ENCODE data around the gene C1orf74. TPM values are rescaled to one million over a fixed set of nuclear protein-coding genes. Genes with fewer than 3 reads are reported as not detected.

The C1orf74 gene
- total RNA-seq, 1 experiment from 2014 or later, result 5.6 TPM

DNA sequence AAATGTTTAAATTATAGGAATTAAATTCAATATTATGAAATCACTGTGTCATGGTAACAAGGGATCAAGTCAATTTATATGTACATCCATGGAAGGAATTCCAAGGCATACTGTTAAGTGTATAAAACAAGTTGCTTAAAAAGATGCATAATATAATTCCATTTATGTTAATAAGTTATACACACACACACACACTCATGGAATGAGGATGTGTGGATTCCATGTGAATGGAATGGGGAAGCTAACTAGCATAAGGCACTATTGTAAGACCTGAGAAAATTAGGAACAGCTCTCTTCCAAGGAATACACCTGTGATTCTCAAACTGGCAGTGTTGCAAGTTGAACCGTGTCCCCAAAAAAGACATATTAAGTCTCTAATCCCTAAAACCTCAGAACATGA lies 46.1 kb downstream of the C1orf74 start:
- POLR2A ChIA-PET, result no interaction called here
- RAD21 ChIA-PET (ENCODE audit: low non-redundant PET in 1 of 2, low total read pairs in 2 of 2, uncharacterized antibody in 2 of 2, unreplicated experiment in 2 of 2), result no interaction called here
- DNase-seq (ENCODE audit: low read depth, low spot score) (no peak), ATAC-seq (no peak)
- intact Hi-C loops (cut with micrococcal nuclease), result no loop called here
- H2AFZ ChIP-seq (ENCODE audit: low read depth, low read length, poor library complexity, severe bottlenecking), result no peak overlapping the region
- no peak overlapping the region for H3K9ac ChIP-seq (ENCODE audit: low read length)
- H3K9me2 ChIP-seq (ENCODE audit: insufficient read depth), result no peaks in the 10 kb centered on the region
- BruUV-seq (replicated peaks), result no TSS peak
- TF ChIP-seq CEBPB (IDR thresholded peaks at IDR 0.05; ENCODE audit: low read depth) (no peak), ZFX (IDR thresholded peaks at IDR 0.05) (no peak), POLR2AphosphoS5 (IDR thresholded peaks at IDR 0.05; ENCODE audit: low read depth, low read length) (no peak), CBX3 (IDR thresholded peaks at IDR 0.05; ENCODE audit: low read depth) (no peak), EGR1 (IDR thresholded peaks at IDR 0.05; ENCODE audit: low read depth) (no peak), ELF1 (IDR thresholded peaks at IDR 0.05; ENCODE audit: borderline replicate concordance, low read depth) (no peak), JUND (IDR thresholded peaks at IDR 0.05) (no peak), SIN3A (IDR thresholded peaks at IDR 0.05; ENCODE audit: low read depth) (no peak), POLR2A (IDR thresholded peaks at IDR 0.05; ENCODE audit: borderline replicate concordance, extremely low read depth, insufficient read depth, insufficient read length) (no peak)
- TF ChIP-seq, protein P1, sequence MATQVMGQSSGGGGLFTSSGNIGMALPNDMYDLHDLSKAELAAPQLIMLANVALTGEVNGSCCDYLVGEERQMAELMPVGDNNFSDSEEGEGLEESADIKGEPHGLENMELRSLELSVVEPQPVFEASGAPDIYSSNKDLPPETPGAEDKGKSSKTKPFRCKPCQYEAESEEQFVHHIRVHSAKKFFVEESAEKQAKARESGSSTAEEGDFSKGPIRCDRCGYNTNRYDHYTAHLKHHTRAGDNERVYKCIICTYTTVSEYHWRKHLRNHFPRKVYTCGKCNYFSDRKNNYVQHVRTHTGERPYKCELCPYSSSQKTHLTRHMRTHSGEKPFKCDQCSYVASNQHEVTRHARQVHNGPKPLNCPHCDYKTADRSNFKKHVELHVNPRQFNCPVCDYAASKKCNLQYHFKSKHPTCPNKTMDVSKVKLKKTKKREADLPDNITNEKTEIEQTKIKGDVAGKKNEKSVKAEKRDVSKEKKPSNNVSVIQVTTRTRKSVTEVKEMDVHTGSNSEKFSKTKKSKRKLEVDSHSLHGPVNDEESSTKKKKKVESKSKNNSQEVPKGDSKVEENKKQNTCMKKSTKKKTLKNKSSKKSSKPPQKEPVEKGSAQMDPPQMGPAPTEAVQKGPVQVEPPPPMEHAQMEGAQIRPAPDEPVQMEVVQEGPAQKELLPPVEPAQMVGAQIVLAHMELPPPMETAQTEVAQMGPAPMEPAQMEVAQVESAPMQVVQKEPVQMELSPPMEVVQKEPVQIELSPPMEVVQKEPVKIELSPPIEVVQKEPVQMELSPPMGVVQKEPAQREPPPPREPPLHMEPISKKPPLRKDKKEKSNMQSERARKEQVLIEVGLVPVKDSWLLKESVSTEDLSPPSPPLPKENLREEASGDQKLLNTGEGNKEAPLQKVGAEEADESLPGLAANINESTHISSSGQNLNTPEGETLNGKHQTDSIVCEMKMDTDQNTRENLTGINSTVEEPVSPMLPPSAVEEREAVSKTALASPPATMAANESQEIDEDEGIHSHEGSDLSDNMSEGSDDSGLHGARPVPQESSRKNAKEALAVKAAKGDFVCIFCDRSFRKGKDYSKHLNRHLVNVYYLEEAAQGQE (IDR thresholded peaks at IDR 0.05; ENCODE audit: low read depth), result no peak
- H3K4me3 ChIP-seq (replicated peaks in 1 of 2; ENCODE audit: low read depth in 1 of 2, low read length in 2 of 2), result no peak overlapping the region
- H3K27me3 ChIP-seq (ENCODE audit: insufficient read depth, low read length), result no peaks in the 10 kb centered on the region
- no peak overlapping the region for H3K4me2 ChIP-seq (ENCODE audit: low read length)
- no peaks in the 10 kb centered on the region for H4K20me1 ChIP-seq (ENCODE audit: insufficient read depth)
- no peaks in the 10 kb centered on the region for H3K9me3 ChIP-seq (ENCODE audit: control insufficient read depth in 1 of 2, insufficient read depth in 1 of 2, low read depth in 1 of 2, low read length in 2 of 2)
- no peak overlapping the region for H3K27ac ChIP-seq (ENCODE audit: low read depth, low read length)
- no peaks in the 10 kb centered on the region for H3K4me1 ChIP-seq (ENCODE audit: control insufficient read depth in 1 of 2, insufficient read depth in 2 of 2, low read length in 2 of 2)
- H3K36me3 ChIP-seq (ENCODE audit: control insufficient read depth in 1 of 2, insufficient read depth in 2 of 2, low read length in 2 of 2), result no peaks in the 10 kb centered on the region
- CTCF ChIA-PET, result interaction anchor here (2.0 kb wide), 1 partner anchor 10 kb away, joined by 7 read pairs; no protein-coding TSS in a partner anchor
- H3K79me2 ChIP-seq (ENCODE audit: insufficient read depth, low read length), result no peaks in the 10 kb centered on the region
